Measurements from ENCODE around the gene GALNT11. TPM values are rescaled to one million over a fixed set of nuclear protein-coding genes. Genes with fewer than 3 reads are reported as not detected.

GALNT11 gene
- polyA plus RNA-seq, 1 donor (not counting 4 experiments of a cell fraction or from before 2014, with no cell fraction given): 42.3 TPM

- no peak for FAIRE-seq
- H3K79me2 ChIP-seq (ENCODE audit: control insufficient read depth, insufficient read depth, low read length): peaks cover 16% of the 10 kb centered on the region
- H3K27ac ChIP-seq (ENCODE audit: control insufficient read depth, insufficient read depth, low read length): no peak overlapping the region
- no peak overlapping the region for H3K4me3 ChIP-seq (ENCODE audit: control insufficient read depth in 2 of 3, extremely low read depth in 1 of 3, insufficient read depth in 2 of 3, low read depth in 1 of 3, low read length in 3 of 3)
- no peak overlapping the region for H3K4me2 ChIP-seq (ENCODE audit: control insufficient read depth, extremely low read depth, insufficient read depth, low read depth, low read length)
- peaks cover 9% of the 10 kb centered on the region for H3K4me1 ChIP-seq (ENCODE audit: control insufficient read depth, extremely low read depth, insufficient read depth, low read length)
- H3K9me1 ChIP-seq (ENCODE audit: control insufficient read depth, extremely low read depth, insufficient read depth, low read length): no peaks in the 10 kb centered on the region
- dilution Hi-C loops (cut with MboI; ENCODE audit: extremely low pct_ligation_motif_present, low sequenced_read_pairs): no loop called here
- no peaks in the 10 kb centered on the region for H3K9me3 ChIP-seq (ENCODE audit: control insufficient read depth, low read depth, low read length)
- no peaks in the 10 kb centered on the region for H4K20me1 ChIP-seq (ENCODE audit: control insufficient read depth, extremely low read depth, insufficient read depth, low read length)
- no peak overlapping the region for H2AFZ ChIP-seq (ENCODE audit: control insufficient read depth, low read length)
- H3K9ac ChIP-seq (ENCODE audit: control insufficient read depth, extremely low read depth, insufficient read depth, low read length): no peak overlapping the region
- no peaks in the 10 kb centered on the region for H3K36me3 ChIP-seq (ENCODE audit: control insufficient read depth in 2 of 2, extremely low read depth in 1 of 2, insufficient read depth in 2 of 2, low read length in 2 of 2)
- DNase-seq (ENCODE audit: low read depth, low spot score): no peak
- no peak for TF ChIP-seq CTCF (optimal IDR thresholded peaks at IDR 0.05 in 1 of 3, IDR thresholded peaks at IDR 0.05 in 1 of 3, conservative IDR thresholded peaks at IDR 0.05 in 1 of 3; ENCODE audit: extremely low read depth in 1 of 3, insufficient read depth in 2 of 3, low read length in 3 of 3)
- no peak for TF ChIP-seq EZH2 (IDR thresholded peaks at IDR 0.05; ENCODE audit: low read length)
- H3K27me3 ChIP-seq (ENCODE audit: control insufficient read depth, extremely low read depth, insufficient read depth, low read length): no peaks in the 10 kb centered on the region
These were observed 29.1 kb downstream of the GALNT11 start for GRCh38 chr7:152054367-152055230.

GRCh38 chr7:152056621-152057274 is 31.3 kb downstream of the GALNT11 start:
- Histone ChIP-seq H2AFZ (ENCODE audit: control insufficient read depth, low read length) (no peak overlapping the region), H4K20me1 (ENCODE audit: control insufficient read depth, extremely low read depth, insufficient read depth, low read length) (peaks cover 2% of the 10 kb centered on the region), H3K36me3 (ENCODE audit: control insufficient read depth in 2 of 2, extremely low read depth in 1 of 2, insufficient read depth in 2 of 2, low read length in 2 of 2) (no peaks in the 10 kb centered on the region), H3K9me1 (ENCODE audit: control insufficient read depth, extremely low read depth, insufficient read depth, low read length) (no peaks in the 10 kb centered on the region), H3K79me2 (ENCODE audit: control insufficient read depth, insufficient read depth, low read length) (peaks cover 9% of the 10 kb centered on the region), H3K4me1 (ENCODE audit: control insufficient read depth, extremely low read depth, insufficient read depth, low read length) (no peaks in the 10 kb centered on the region), H3K4me3 (ENCODE audit: control insufficient read depth in 2 of 3, extremely low read depth in 1 of 3, insufficient read depth in 2 of 3, low read depth in 1 of 3, low read length in 3 of 3) (no peak overlapping the region), H3K27ac (ENCODE audit: control insufficient read depth, insufficient read depth, low read length) (no peak overlapping the region), H3K27me3 (ENCODE audit: control insufficient read depth, extremely low read depth, insufficient read depth, low read length) (no peaks in the 10 kb centered on the region), H3K9me3 (ENCODE audit: control insufficient read depth, low read depth, low read length) (no peaks in the 10 kb centered on the region), H3K9ac (ENCODE audit: control insufficient read depth, extremely low read depth, insufficient read depth, low read length) (no peak overlapping the region), H3K4me2 (ENCODE audit: control insufficient read depth, extremely low read depth, insufficient read depth, low read depth, low read length) (no peak overlapping the region)
- dilution Hi-C loops (cut with MboI; ENCODE audit: extremely low pct_ligation_motif_present, low sequenced_read_pairs): no loop called here
- DNase-seq (ENCODE audit: low read depth, low spot score): no peak
- no peak for FAIRE-seq
- TF ChIP-seq CTCF (optimal IDR thresholded peaks at IDR 0.05 in 1 of 3, IDR thresholded peaks at IDR 0.05 in 1 of 3, conservative IDR thresholded peaks at IDR 0.05 in 1 of 3; ENCODE audit: extremely low read depth in 1 of 3, insufficient read depth in 2 of 3, low read length in 3 of 3) (no peak), EZH2 (IDR thresholded peaks at IDR 0.05; ENCODE audit: low read length) (no peak)
